Mesendoderm (in vitro differentiated cells): ENCODE data around the gene EML5.

Experiments used
- DNase-seq: peaks from one replicate; pipeline ENCODE4 v3.0.0; 2013
- H2AK5ac ChIP-seq: 2 replicates; pipeline ENCODE4 v1.6.1; 2013; ENCODE audit warnings: low read length, inconsistent platforms
- H2BK120ac ChIP-seq: 2 replicates; pipeline ENCODE4 v1.6.1; 2013; ENCODE audit warnings: low read depth, mild to moderate bottlenecking, low read length, moderate library complexity, mixed read lengths
- H2BK15ac ChIP-seq: replicated peaks from 2 replicates; pipeline ENCODE4 v1.6.1; 2013; ENCODE audit warnings: low read depth, mild to moderate bottlenecking, moderate library complexity
- H2BK5ac ChIP-seq: 2 replicates; pipeline ENCODE4 v1.6.1; 2013; ENCODE audit warnings: low read length, inconsistent platforms
- H3K18ac ChIP-seq: 2 replicates; pipeline ENCODE4 v1.6.1; 2013; ENCODE audit warnings: mild to moderate bottlenecking, low read length, mixed read lengths
- H3K23ac ChIP-seq: one replicate; pipeline ENCODE4 v1.6.1; 2013; ENCODE audit warnings: low read length
- H3K27ac ChIP-seq: 2 replicates; pipeline ENCODE4 v1.5.1; 2013; ENCODE audit warnings: low read depth, mild to moderate bottlenecking, inconsistent platforms, low read length, moderate library complexity
- H3K27me3 ChIP-seq: 2 replicates; pipeline ENCODE4 v1.6.1; 2013; ENCODE audit warnings: low read length, control low read depth, mild to moderate bottlenecking, inconsistent platforms; ENCODE audit not compliant: insufficient read depth, poor library complexity
- H3K36me3 ChIP-seq: 2 replicates; pipeline ENCODE4 v1.6.1; 2013; ENCODE audit warnings: low read length, inconsistent platforms; ENCODE audit not compliant: control insufficient read depth, insufficient read depth
- H3K4ac ChIP-seq: one replicate; pipeline ENCODE4 v1.6.1; 2013; ENCODE audit warnings: low read depth, mild to moderate bottlenecking, low read length, moderate library complexity
- H3K4me1 ChIP-seq: 2 replicates; pipeline ENCODE4 v1.6.1; 2013; ENCODE audit warnings: low read depth, low read length, inconsistent platforms; ENCODE audit not compliant: control insufficient read depth
- H3K4me2 ChIP-seq: 2 replicates; pipeline ENCODE4 v1.6.1; 2013; ENCODE audit warnings: low read length
- H3K4me3 ChIP-seq: 2 replicates; pipeline ENCODE4 v1.5.1; 2013; ENCODE audit warnings: mild to moderate bottlenecking, low read length
- H3K56ac ChIP-seq: one replicate; pipeline ENCODE4 v1.6.1; 2013; ENCODE audit warnings: low read length
- H3K79me1 ChIP-seq: 2 replicates; pipeline ENCODE4 v1.6.1; 2013; ENCODE audit warnings: low read length, inconsistent platforms
- H3K79me2 ChIP-seq: 2 replicates; pipeline ENCODE4 v1.6.1; 2013; ENCODE audit warnings: mild to moderate bottlenecking, low read length; ENCODE audit not compliant: control insufficient read depth, insufficient read depth
- H3K9ac ChIP-seq: 2 replicates; pipeline ENCODE4 v1.6.1; 2013; ENCODE audit warnings: low read length, inconsistent platforms
- H4K5ac ChIP-seq: one replicate; pipeline ENCODE4 v1.6.1; 2013; ENCODE audit warnings: low read length
- H4K8ac ChIP-seq: one replicate; pipeline ENCODE4 v1.6.1; 2013; ENCODE audit warnings: low read depth, mild to moderate bottlenecking, control low read depth, low read length, moderate library complexity
- WGBS: extraction: QIAGEN DNeasy Blood & Tissue Kit; methylation state at CpG from one replicate; pipeline ENCODE4 v1.1.7; 2013; ENCODE audit warnings: low lambda C conversion rate, missing lambda C conversion rate; ENCODE audit not compliant: insufficient coverage; ENCODE audit errors: extremely low coverage; 5-methylcytosine and 5-hydroxymethylcytosine counted together

Gene EML5

DNA sequence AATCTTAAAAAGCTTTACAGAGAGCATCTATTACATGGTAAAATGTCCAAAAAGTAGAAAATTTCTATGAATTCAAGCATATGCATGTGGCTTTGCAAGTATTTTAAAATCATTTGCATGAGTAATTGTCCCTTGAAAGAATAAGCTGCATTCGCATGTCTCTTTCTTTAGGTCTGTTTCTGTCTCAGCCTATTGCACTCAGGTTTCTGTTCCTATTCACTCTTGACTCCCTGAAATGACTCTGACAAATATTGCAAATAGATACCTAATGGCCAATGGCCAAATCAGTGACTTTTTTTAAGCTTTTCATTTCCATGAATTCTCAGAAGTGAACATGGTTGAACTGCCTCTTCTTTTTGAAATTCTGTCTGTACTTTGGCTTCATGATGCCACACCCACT lies 25.3 kb upstream of the EML5 start:
- H3K18ac ChIP-seq = no peak overlapping the region
- H2BK5ac ChIP-seq = no peak overlapping the region
- H2BK120ac ChIP-seq = no peak overlapping the region
- H3K4me3 ChIP-seq = no peak overlapping the region
- H3K79me2 ChIP-seq = no peaks in the 10 kb centered on the region
- H3K79me1 ChIP-seq = no peaks in the 10 kb centered on the region
- H3K4ac ChIP-seq = no peak overlapping the region
- no peak overlapping the region for H3K4me2 ChIP-seq
- no peak overlapping the region for H3K9ac ChIP-seq
- H3K36me3 ChIP-seq = no peaks in the 10 kb centered on the region
- no peak overlapping the region for H3K56ac ChIP-seq
- H3K4me1 ChIP-seq = no peaks in the 10 kb centered on the region
- H4K8ac ChIP-seq = no peak overlapping the region
- no peak overlapping the region for H4K5ac ChIP-seq
- no peaks in the 10 kb centered on the region for H3K27me3 ChIP-seq
- H2BK15ac ChIP-seq = no peak overlapping the region
- no peak for DNase-seq
- no CpG with 5 or more reads among the region's 1 CpG for WGBS
- no peak overlapping the region for H3K23ac ChIP-seq
- H2AK5ac ChIP-seq = no peak overlapping the region
- no peak overlapping the region for H3K27ac ChIP-seq

- no CpG with 5 or more reads among the region's 4 CpGs for WGBS
- H2AK5ac ChIP-seq = no peak overlapping the region
- H3K36me3 ChIP-seq = no peaks in the 10 kb centered on the region
- H3K4me2 ChIP-seq = no peak overlapping the region
- H3K79me1 ChIP-seq = no peaks in the 10 kb centered on the region
- H3K4me3 ChIP-seq = no peak overlapping the region
- no peaks in the 10 kb centered on the region for H3K79me2 ChIP-seq
- no peak overlapping the region for H3K27ac ChIP-seq
- no peak overlapping the region for H2BK15ac ChIP-seq
- H3K56ac ChIP-seq = no peak overlapping the region
- H3K4ac ChIP-seq = no peak overlapping the region
- no peak overlapping the region for H3K18ac ChIP-seq
- no peak overlapping the region for H3K23ac ChIP-seq
- no peaks in the 10 kb centered on the region for H3K4me1 ChIP-seq
- no peak overlapping the region for H4K8ac ChIP-seq
- no peak overlapping the region for H2BK120ac ChIP-seq
- no peak overlapping the region for H3K9ac ChIP-seq
- H4K5ac ChIP-seq = no peak overlapping the region
- H2BK5ac ChIP-seq = no peak overlapping the region
- H3K27me3 ChIP-seq = no peaks in the 10 kb centered on the region
- DNase-seq = no peak
Measured at GRCh38 chr14:88815980-88816379, 23.2 kb upstream of the EML5 start.

DNA sequence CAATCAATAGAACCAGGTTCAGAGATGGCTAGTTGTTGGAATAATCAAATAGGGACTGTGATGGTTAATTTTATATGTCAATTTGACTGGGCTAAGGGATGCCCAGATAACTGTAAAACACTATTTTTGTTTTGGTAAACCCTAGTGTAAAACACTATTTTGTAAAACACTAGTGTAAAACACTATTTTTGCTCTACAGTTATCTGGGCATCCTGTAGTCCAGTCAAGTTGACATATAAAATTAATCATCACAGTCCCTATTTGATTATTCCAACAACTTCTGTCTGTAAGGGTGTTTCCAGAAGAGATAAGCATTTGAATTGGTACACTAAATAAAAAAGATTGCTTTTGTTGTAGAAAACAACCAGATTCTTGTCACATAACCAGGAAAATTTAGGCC lies 15.6 kb upstream of the EML5 start:
- H3K79me1 ChIP-seq = no peaks in the 10 kb centered on the region
- no peak overlapping the region for H3K4me2 ChIP-seq
- H3K27me3 ChIP-seq = no peaks in the 10 kb centered on the region
- H3K36me3 ChIP-seq = no peaks in the 10 kb centered on the region
- no peak overlapping the region for H3K4me3 ChIP-seq
- H3K79me2 ChIP-seq = no peaks in the 10 kb centered on the region
- H2BK15ac ChIP-seq = no peak overlapping the region
- DNase-seq = no peak
- H2BK5ac ChIP-seq = no peak overlapping the region
- no peak overlapping the region for H3K4ac ChIP-seq
- no peak overlapping the region for H3K27ac ChIP-seq
- no peak overlapping the region for H2AK5ac ChIP-seq
- no peak overlapping the region for H3K56ac ChIP-seq
- no peak overlapping the region for H3K23ac ChIP-seq
- H4K5ac ChIP-seq = no peak overlapping the region
- H3K9ac ChIP-seq = no peak overlapping the region
- no peaks in the 10 kb centered on the region for H3K4me1 ChIP-seq
- no peak overlapping the region for H4K8ac ChIP-seq
- H2BK120ac ChIP-seq = no peak overlapping the region
- no peak overlapping the region for H3K18ac ChIP-seq

DNA sequence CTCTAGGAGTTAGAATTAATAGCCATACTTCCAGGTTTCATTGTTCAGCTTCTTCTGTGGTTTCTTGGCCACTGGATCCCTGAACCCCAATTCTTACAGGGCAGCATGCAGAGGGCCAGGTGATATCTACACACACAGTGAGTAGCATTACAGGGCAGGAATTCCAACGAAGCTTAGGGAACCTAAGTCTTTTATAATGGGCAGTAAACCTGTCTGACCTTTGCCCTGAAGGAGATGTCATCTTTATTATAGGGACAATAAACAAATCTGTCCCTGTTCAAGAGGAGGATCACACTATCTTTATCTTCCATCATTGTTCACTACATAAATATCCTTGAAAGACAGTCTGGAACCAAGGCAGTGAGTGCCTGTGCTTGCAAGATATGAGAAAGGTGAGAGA lies 11.7 kb upstream of the EML5 start:
- Histone ChIP-seq H3K79me1 (no peaks in the 10 kb centered on the region), H4K5ac (no peak overlapping the region), H3K18ac (no peak overlapping the region), H4K8ac (no peak overlapping the region), H3K27ac (no peak overlapping the region), H3K36me3 (no peaks in the 10 kb centered on the region), H3K23ac (no peak overlapping the region), H3K27me3 (no peaks in the 10 kb centered on the region), H2BK5ac (no peak overlapping the region), H2BK15ac (no peak overlapping the region), H2BK120ac (no peak overlapping the region), H3K4me2 (no peak overlapping the region), H3K4ac (no peak overlapping the region), H3K56ac (no peak overlapping the region), H3K4me3 (no peak overlapping the region), H3K79me2 (no peaks in the 10 kb centered on the region), H3K4me1 (no peaks in the 10 kb centered on the region), H2AK5ac (no peak overlapping the region), H3K9ac (no peak overlapping the region)
- WGBS = no CpG with 5 or more reads among the region's 1 CpG
- no peak for DNase-seq

DNA sequence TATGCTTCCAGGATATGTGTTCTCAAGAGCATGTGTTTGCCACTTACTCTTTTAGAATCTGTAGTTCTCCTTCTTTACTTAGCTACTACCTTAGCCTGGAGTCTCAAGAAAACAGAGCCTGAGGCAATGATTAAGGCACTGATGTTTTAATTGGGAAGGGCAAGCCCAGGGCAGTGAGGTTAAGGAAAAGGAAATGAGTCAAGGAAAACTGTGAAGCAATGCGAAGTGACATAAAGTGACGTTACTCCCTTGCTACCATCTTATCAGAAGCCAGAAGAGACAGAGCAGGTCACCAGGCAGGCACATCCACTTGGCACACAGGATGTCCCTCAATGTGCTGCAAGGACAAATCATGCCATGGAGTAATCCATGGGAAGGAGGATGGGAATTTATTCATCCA lies 11.3 kb upstream of the EML5 start:
- no peak overlapping the region for H4K5ac ChIP-seq
- no peak overlapping the region for H3K18ac ChIP-seq
- H2AK5ac ChIP-seq = no peak overlapping the region
- no peak overlapping the region for H3K4me2 ChIP-seq
- H3K56ac ChIP-seq = no peak overlapping the region
- H3K36me3 ChIP-seq = no peaks in the 10 kb centered on the region
- no peak overlapping the region for H3K23ac ChIP-seq
- no peak overlapping the region for H3K4me3 ChIP-seq
- H2BK5ac ChIP-seq = no peak overlapping the region
- no peaks in the 10 kb centered on the region for H3K4me1 ChIP-seq
- no peak overlapping the region for H3K4ac ChIP-seq
- no peak overlapping the region for H3K9ac ChIP-seq
- no peaks in the 10 kb centered on the region for H3K79me2 ChIP-seq
- H2BK120ac ChIP-seq = no peak overlapping the region
- no peak for DNase-seq
- no peaks in the 10 kb centered on the region for H3K27me3 ChIP-seq
- H3K79me1 ChIP-seq = no peaks in the 10 kb centered on the region
- H3K27ac ChIP-seq = no peak overlapping the region
- H4K8ac ChIP-seq = no peak overlapping the region
- WGBS = no CpG with 5 or more reads among the region's 2 CpGs
- no peak overlapping the region for H2BK15ac ChIP-seq

GRCh38 chr14:88802596-88802995 lies 9.8 kb upstream of the EML5 start:
- no peaks in the 10 kb centered on the region for H3K36me3 ChIP-seq
- H3K79me1 ChIP-seq = no peaks in the 10 kb centered on the region
- H3K4me1 ChIP-seq = no peaks in the 10 kb centered on the region
- H3K27ac ChIP-seq = no peak overlapping the region
- no peak overlapping the region for H3K56ac ChIP-seq
- H2BK15ac ChIP-seq = no peak overlapping the region
- no peaks in the 10 kb centered on the region for H3K79me2 ChIP-seq
- no peak overlapping the region for H4K5ac ChIP-seq
- no peak overlapping the region for H3K18ac ChIP-seq
- no CpG with 5 or more reads among the region's 6 CpGs for WGBS
- no peak overlapping the region for H3K23ac ChIP-seq
- no peak overlapping the region for H2BK5ac ChIP-seq
- DNase-seq = no peak
- H2AK5ac ChIP-seq = no peak overlapping the region
- no peak overlapping the region for H3K9ac ChIP-seq
- no peak overlapping the region for H3K4me3 ChIP-seq
- no peak overlapping the region for H3K4me2 ChIP-seq
- no peak overlapping the region for H2BK120ac ChIP-seq
- no peak overlapping the region for H3K4ac ChIP-seq
- H3K27me3 ChIP-seq = no peaks in the 10 kb centered on the region
- H4K8ac ChIP-seq = no peak overlapping the region
